ENCODE data around the gene MMEL1. TPM values are rescaled to one million over a fixed set of nuclear protein-coding genes. Genes with fewer than 3 reads are reported as not detected.

MMEL1 gene
- total and polyA plus RNA-seq, 2 experiments from 2014 or later, result 0.93 to 1.8 TPM

DNA sequence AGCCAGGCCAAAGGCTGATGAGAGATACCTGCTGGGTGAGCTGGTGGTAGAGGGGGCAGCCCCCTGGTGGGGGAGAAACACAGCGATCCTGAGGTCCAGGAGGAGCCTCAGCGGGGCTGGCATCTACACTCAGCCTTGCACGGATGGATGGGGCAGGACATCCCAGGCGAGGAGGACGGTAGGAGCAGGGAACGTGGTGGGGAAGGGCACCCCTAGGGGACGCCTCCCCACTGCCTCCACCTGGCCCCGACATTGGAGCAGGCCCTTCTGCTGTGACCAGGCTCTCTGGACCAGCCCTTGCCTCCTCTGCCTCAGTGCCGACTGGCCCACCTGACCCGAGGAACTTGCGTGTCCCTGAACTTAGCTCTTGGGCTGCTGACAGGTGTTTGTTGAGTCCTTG is 6.4 kb upstream of the MMEL1 start:
- H3K9me3 ChIP-seq (ENCODE audit: low read depth), result no peaks in the 10 kb centered on the region
- 67% methylated on average over 7 of the region's 11 CpGs for WGBS (ENCODE audit: low lambda C conversion rate, missing lambda C conversion rate)
- no peak overlapping the region for H3K4me2 ChIP-seq
- H3K4me3 ChIP-seq, result no peak overlapping the region
- DNase-seq (ENCODE audit: low spot score), result no peak
- H4K20me1 ChIP-seq (ENCODE audit: insufficient read depth, poor library complexity, severe bottlenecking), result no peaks in the 10 kb centered on the region
- H3K27ac ChIP-seq, result no peak overlapping the region
- peaks cover 22% of the 10 kb centered on the region for H3K4me1 ChIP-seq (ENCODE audit: insufficient read depth)
- peaks cover 3% of the 10 kb centered on the region for H3K27me3 ChIP-seq
- peaks cover 15% of the 10 kb centered on the region for H3K79me2 ChIP-seq
- H2AFZ ChIP-seq, result no peak overlapping the region
- TF ChIP-seq, protein P1, sequence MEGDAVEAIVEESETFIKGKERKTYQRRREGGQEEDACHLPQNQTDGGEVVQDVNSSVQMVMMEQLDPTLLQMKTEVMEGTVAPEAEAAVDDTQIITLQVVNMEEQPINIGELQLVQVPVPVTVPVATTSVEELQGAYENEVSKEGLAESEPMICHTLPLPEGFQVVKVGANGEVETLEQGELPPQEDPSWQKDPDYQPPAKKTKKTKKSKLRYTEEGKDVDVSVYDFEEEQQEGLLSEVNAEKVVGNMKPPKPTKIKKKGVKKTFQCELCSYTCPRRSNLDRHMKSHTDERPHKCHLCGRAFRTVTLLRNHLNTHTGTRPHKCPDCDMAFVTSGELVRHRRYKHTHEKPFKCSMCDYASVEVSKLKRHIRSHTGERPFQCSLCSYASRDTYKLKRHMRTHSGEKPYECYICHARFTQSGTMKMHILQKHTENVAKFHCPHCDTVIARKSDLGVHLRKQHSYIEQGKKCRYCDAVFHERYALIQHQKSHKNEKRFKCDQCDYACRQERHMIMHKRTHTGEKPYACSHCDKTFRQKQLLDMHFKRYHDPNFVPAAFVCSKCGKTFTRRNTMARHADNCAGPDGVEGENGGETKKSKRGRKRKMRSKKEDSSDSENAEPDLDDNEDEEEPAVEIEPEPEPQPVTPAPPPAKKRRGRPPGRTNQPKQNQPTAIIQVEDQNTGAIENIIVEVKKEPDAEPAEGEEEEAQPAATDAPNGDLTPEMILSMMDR (IDR thresholded peaks at IDR 0.05; ENCODE audit: poor library complexity), result no peak
- TF ChIP-seq EZH2phosphoT487 (IDR thresholded peaks at IDR 0.05; ENCODE audit: low read depth, severe bottlenecking, unreplicated experiment) (no peak), EZH2 (IDR thresholded peaks at IDR 0.05; ENCODE audit: borderline replicate concordance) (no peak)
- H3K9me2 ChIP-seq (replicated peaks; ENCODE audit: insufficient read depth), result no peaks in the 10 kb centered on the region
- H3K36me3 ChIP-seq (replicated peaks; ENCODE audit: insufficient read depth, low read depth), result no peaks in the 10 kb centered on the region

DNA sequence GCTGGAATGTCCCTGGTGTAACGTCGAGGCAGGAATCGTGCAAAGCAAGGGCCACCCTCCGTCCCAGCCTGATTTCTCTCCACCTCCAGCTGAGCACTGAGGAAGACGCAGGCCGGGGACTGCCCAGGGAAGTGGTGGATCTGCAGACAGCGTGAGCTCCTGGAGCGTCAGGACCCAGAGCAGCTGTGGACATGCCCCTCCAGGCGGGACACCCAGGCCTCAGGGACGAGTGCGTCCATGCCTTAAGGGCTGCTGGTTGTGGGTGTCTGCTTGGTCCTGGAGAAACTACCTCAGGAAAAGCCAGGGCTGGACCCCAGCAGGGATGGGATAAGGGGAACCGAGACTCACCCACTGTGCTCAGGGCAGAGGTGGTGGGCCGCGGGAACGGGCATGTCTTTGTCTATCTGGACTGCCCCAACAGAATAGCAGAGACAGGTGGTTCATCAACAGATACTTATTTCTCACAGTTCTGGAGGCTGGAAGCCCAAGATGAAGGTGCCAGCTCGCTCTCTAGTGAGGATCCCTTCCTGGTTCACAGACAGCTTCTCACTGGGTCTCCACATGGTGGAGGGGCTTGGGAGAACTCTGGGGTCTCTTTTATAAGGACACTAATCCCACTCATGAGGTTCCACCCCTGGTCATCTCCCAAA is 5.8 kb upstream of the MMEL1 start:
- Histone ChIP-seq H3K36me3 (replicated peaks; ENCODE audit: insufficient read depth, low read depth) (no peaks in the 10 kb centered on the region), H3K27me3 (peaks cover 3% of the 10 kb centered on the region), H3K4me2 (no peak overlapping the region), H3K9me3 (ENCODE audit: low read depth) (no peaks in the 10 kb centered on the region), H3K27ac (no peak overlapping the region), H3K4me3 (no peak overlapping the region), H3K9me2 (replicated peaks; ENCODE audit: insufficient read depth) (no peaks in the 10 kb centered on the region), H4K20me1 (ENCODE audit: insufficient read depth, poor library complexity, severe bottlenecking) (no peaks in the 10 kb centered on the region), H3K79me2 (peaks cover 15% of the 10 kb centered on the region), H2AFZ (no peak overlapping the region), H3K4me1 (ENCODE audit: insufficient read depth) (peaks cover 22% of the 10 kb centered on the region)
- 73% methylated on average over 16 of the region's 16 CpGs for WGBS (ENCODE audit: low lambda C conversion rate, missing lambda C conversion rate)
- no peak for DNase-seq (ENCODE audit: low spot score)
- no peak for TF ChIP-seq EZH2phosphoT487 (IDR thresholded peaks at IDR 0.05; ENCODE audit: low read depth, severe bottlenecking, unreplicated experiment)
- no peak for TF ChIP-seq EZH2 (IDR thresholded peaks at IDR 0.05; ENCODE audit: borderline replicate concordance)
- TF ChIP-seq, protein P1 (IDR thresholded peaks at IDR 0.05; ENCODE audit: poor library complexity), result no peak

GRCh38 chr1:2637442-2638145 is 4.8 kb upstream of the MMEL1 start:
- H2AFZ ChIP-seq, result no peak overlapping the region
- TF ChIP-seq EZH2phosphoT487 (IDR thresholded peaks at IDR 0.05; ENCODE audit: low read depth, severe bottlenecking, unreplicated experiment), result no peak
- no peaks in the 10 kb centered on the region for H3K36me3 ChIP-seq (replicated peaks; ENCODE audit: insufficient read depth, low read depth)
- peaks cover 23% of the 10 kb centered on the region for H3K4me1 ChIP-seq (ENCODE audit: insufficient read depth)
- WGBS (ENCODE audit: low lambda C conversion rate, missing lambda C conversion rate), result 59% methylated on average over 10 of the region's 10 CpGs
- H4K20me1 ChIP-seq (ENCODE audit: insufficient read depth, poor library complexity, severe bottlenecking), result no peaks in the 10 kb centered on the region
- H3K9me3 ChIP-seq (ENCODE audit: low read depth), result no peaks in the 10 kb centered on the region
- no peak for DNase-seq (ENCODE audit: low spot score)
- no peak overlapping the region for H3K4me3 ChIP-seq
- no peak overlapping the region for H3K4me2 ChIP-seq
- H3K27ac ChIP-seq, result no peak overlapping the region
- no peaks in the 10 kb centered on the region for H3K9me2 ChIP-seq (replicated peaks; ENCODE audit: insufficient read depth)
- H3K79me2 ChIP-seq, result peaks cover 13% of the 10 kb centered on the region
- H3K27me3 ChIP-seq, result peaks cover 3% of the 10 kb centered on the region

GRCh38 chr1:2636733-2637132 is 3.9 kb upstream of the MMEL1 start:
- no peak overlapping the region for H3K27ac ChIP-seq
- no peak overlapping the region for H3K4me2 ChIP-seq
- H3K9me2 ChIP-seq (replicated peaks; ENCODE audit: insufficient read depth), result no peaks in the 10 kb centered on the region
- H3K4me1 ChIP-seq (ENCODE audit: insufficient read depth), result peaks cover 22% of the 10 kb centered on the region
- H3K9me3 ChIP-seq (ENCODE audit: low read depth), result no peaks in the 10 kb centered on the region
- peaks cover 3% of the 10 kb centered on the region for H3K27me3 ChIP-seq
- no peak overlapping the region for H3K4me3 ChIP-seq
- peak; percentile 19 for DNase-seq (ENCODE audit: low spot score)
- peaks cover 5% of the 10 kb centered on the region for H3K79me2 ChIP-seq
- TF ChIP-seq EZH2 (IDR thresholded peaks at IDR 0.05; ENCODE audit: borderline replicate concordance), result no peak
- TF ChIP-seq EZH2phosphoT487 (IDR thresholded peaks at IDR 0.05; ENCODE audit: low read depth, severe bottlenecking, unreplicated experiment), result no peak
- 51% methylated on average over 7 of the region's 7 CpGs for WGBS (ENCODE audit: low lambda C conversion rate, missing lambda C conversion rate)
- no peak overlapping the region for H2AFZ ChIP-seq
- no peaks in the 10 kb centered on the region for H4K20me1 ChIP-seq (ENCODE audit: insufficient read depth, poor library complexity, severe bottlenecking)
- no peaks in the 10 kb centered on the region for H3K36me3 ChIP-seq (replicated peaks; ENCODE audit: insufficient read depth, low read depth)

All from hepatocyte (in vitro differentiated cells).